Measurements from ENCODE around the gene HASPIN. TPM values are rescaled to one million over a fixed set of nuclear protein-coding genes. Genes with fewer than 3 reads are reported as not detected.

Gene HASPIN
- total and polyA plus RNA-seq, 2 of the 13 experiments (the other 11 are each of a cell fraction or from before 2014, with no cell fraction given) = 2.7 to 8.1 TPM

DNA sequence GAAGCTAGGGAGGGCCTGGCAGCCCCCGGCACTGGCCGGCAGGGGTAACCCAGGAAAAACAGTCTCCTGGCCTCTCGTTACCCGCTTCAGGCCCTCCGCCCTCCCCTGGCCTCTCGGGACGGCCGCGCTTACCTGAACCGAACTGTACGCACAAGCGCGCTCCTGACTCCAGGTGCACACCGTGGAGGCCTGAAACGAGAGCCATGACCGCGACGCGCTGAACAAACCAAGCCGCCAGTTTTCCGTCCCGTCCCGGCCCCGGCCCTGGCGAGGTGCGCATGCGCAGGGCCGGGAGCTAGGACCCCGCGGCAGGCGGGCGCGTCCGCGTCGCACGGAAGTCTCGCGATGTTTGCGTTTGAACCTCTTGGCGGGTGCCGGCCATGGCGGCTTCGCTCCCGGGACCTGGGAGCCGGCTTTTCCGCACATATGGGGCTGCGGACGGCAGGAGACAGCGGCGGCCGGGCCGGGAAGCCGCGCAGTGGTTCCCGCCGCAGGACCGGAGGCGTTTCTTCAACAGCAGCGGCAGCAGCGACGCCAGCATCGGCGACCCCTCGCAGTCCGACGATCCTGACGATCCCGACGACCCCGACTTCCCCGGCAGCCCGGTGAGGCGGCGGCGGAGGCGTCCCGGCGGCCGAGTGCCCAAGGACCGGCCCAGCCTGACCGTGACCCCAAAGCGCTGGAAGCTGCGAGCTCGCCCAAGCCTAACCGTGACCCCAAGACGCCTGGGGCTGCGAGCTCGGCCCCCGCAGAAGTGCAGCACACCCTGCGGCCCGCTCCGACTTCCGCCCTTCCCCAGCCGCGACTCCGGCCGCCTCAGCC lies at the start of gene HASPIN (continued):
- TF ChIP-seq HINFP (CRISPR knock-in tag; IDR thresholded peaks at IDR 0.05; ENCODE audit: low read depth) (peak; percentile 96), ZNF335 (CRISPR knock-in tag; IDR thresholded peaks at IDR 0.05) (0 out of 2 replicates have a peak, but pooled peaks have one; percentile 45), ZNF264 (CRISPR knock-in tag; IDR thresholded peaks at IDR 0.05) (no peak), ZNF546 (CRISPR knock-in tag; conservative IDR thresholded peaks at IDR 0.05) (peak; percentile 65; the same call in 1 of the 2 replicates), NFIC (IDR thresholded peaks at IDR 0.05; ENCODE audit: low read length) (no peak), HNRNPK (IDR thresholded peaks at IDR 0.05; ENCODE audit: low read depth, low read length, poor library complexity, severe bottlenecking) (no peak), ZNF232 (CRISPR knock-in tag; IDR thresholded peaks at IDR 0.05; ENCODE audit: borderline replicate concordance) (peak; percentile 38; the same call in 1 of the 2 replicates), ZBTB8A (CRISPR knock-in tag; IDR thresholded peaks at IDR 0.05; ENCODE audit: borderline replicate concordance, low read depth) (no peak), ZNF333 (CRISPR knock-in tag; IDR thresholded peaks at IDR 0.05; ENCODE audit: borderline replicate concordance) (peak; percentile 78), PAWR (CRISPR knock-in tag; IDR thresholded peaks at IDR 0.05; ENCODE audit: borderline replicate concordance) (0 out of 2 replicates have a peak, but pooled peaks have one; percentile 45), ARNT2 (CRISPR knock-in tag; IDR thresholded peaks at IDR 0.05; ENCODE audit: low read depth) (peak; percentile 100), ZNF709 (CRISPR knock-in tag; IDR thresholded peaks at IDR 0.05) (peak; percentile 63; the same call in 1 of the 2 replicates), ZSCAN12 (CRISPR knock-in tag; IDR thresholded peaks at IDR 0.05) (0 out of 2 replicates have a peak, but pooled peaks have one; percentile 77), GTF3A (CRISPR knock-in tag; conservative IDR thresholded peaks at IDR 0.05) (0 out of 2 replicates have a peak, but pooled peaks have one; percentile 37), ZNF530 (CRISPR knock-in tag; IDR thresholded peaks at IDR 0.05; ENCODE audit: low read depth) (no peak), ZNF780A (CRISPR knock-in tag; IDR thresholded peaks at IDR 0.05) (peak; percentile 68; the same call in 1 of the 2 replicates), ZSCAN31 (CRISPR knock-in tag; IDR thresholded peaks at IDR 0.05; ENCODE audit: low read depth) (no peak; the same call in none of the 2 replicates), KLF6 (CRISPR knock-in tag; IDR thresholded peaks at IDR 0.05) (peak; percentile 74), ELF1 (CRISPR knock-in tag; IDR thresholded peaks at IDR 0.05) (peak; percentile 57; the same call in 1 of the 2 replicates), ZNF773 (CRISPR knock-in tag; IDR thresholded peaks at IDR 0.05; ENCODE audit: borderline replicate concordance) (peak; percentile 13; the same call in 1 of the 2 replicates), ATF1 (CRISPR knock-in tag; IDR thresholded peaks at IDR 0.05) (peak; percentile 22; the same call in 1 of the 2 replicates)
- TF ChIP-seq, protein P1, sequence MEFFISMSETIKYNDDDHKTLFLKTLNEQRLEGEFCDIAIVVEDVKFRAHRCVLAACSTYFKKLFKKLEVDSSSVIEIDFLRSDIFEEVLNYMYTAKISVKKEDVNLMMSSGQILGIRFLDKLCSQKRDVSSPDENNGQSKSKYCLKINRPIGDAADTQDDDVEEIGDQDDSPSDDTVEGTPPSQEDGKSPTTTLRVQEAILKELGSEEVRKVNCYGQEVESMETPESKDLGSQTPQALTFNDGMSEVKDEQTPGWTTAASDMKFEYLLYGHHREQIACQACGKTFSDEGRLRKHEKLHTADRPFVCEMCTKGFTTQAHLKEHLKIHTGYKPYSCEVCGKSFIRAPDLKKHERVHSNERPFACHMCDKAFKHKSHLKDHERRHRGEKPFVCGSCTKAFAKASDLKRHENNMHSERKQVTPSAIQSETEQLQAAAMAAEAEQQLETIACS (CRISPR knock-in tag; IDR thresholded peaks at IDR 0.05) = peak; percentile 78
- TF ChIP-seq, protein P2, sequence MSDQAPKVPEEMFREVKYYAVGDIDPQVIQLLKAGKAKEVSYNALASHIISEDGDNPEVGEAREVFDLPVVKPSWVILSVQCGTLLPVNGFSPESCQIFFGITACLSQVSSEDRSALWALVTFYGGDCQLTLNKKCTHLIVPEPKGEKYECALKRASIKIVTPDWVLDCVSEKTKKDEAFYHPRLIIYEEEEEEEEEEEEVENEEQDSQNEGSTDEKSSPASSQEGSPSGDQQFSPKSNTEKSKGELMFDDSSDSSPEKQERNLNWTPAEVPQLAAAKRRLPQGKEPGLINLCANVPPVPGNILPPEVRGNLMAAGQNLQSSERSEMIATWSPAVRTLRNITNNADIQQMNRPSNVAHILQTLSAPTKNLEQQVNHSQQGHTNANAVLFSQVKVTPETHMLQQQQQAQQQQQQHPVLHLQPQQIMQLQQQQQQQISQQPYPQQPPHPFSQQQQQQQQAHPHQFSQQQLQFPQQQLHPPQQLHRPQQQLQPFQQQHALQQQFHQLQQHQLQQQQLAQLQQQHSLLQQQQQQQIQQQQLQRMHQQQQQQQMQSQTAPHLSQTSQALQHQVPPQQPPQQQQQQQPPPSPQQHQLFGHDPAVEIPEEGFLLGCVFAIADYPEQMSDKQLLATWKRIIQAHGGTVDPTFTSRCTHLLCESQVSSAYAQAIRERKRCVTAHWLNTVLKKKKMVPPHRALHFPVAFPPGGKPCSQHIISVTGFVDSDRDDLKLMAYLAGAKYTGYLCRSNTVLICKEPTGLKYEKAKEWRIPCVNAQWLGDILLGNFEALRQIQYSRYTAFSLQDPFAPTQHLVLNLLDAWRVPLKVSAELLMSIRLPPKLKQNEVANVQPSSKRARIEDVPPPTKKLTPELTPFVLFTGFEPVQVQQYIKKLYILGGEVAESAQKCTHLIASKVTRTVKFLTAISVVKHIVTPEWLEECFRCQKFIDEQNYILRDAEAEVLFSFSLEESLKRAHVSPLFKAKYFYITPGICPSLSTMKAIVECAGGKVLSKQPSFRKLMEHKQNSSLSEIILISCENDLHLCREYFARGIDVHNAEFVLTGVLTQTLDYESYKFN (CRISPR knock-in tag; conservative IDR thresholded peaks at IDR 0.05) = peak; percentile 34; the same call in 1 of the 2 replicates

Measured in HepG2 (cell line).